HG03066 (cell line): Measurements from ENCODE around the gene FGF16.
"Not testable (repeated sequence)": the region's sequence is repeated elsewhere in the genome, so short reads cannot be mapped to it uniquely, and the experiment has no call there.

Experiments used
- ATAC-seq: cut with Tn5 transposase; IDR thresholded peaks from one replicate; pipeline ENCODE4 v1.9.1; 2021; ENCODE audit warnings: low read depth; ENCODE audit not compliant: unreplicated experiment

Gene FGF16

GRCh38 chrX:77446908-77447652, at the start of gene FGF16:
Gene FGF16, plus strand, starts transcription at chrX:77447389. Its CDS starts 286 bp downstream, at chrX:77447675.
- no peak for ATAC-seq

- no peak for ATAC-seq
These were observed 48.7 kb upstream of the FGF16 start for GRCh38 chrX:77398330-77398954.

- no peak for ATAC-seq
These were observed 42.8 kb upstream of the FGF16 start for GRCh38 chrX:77404419-77404818.

GRCh38 chrX:77407821-77408220, 39.4 kb upstream of the FGF16 start:
- ATAC-seq = not testable (repeated sequence)

GRCh38 chrX:77412631-77413030, 34.6 kb upstream of the FGF16 start:
- ATAC-seq = no peak

GRCh38 chrX:77415161-77415560, 32.0 kb upstream of the FGF16 start:
- ATAC-seq = no peak

GRCh38 chrX:77415882-77416281, 31.3 kb upstream of the FGF16 start:
- no peak for ATAC-seq

GRCh38 chrX:77422891-77423648, 24.1 kb upstream of the FGF16 start:
- no peak for ATAC-seq

GRCh38 chrX:77426811-77427210, 20.4 kb upstream of the FGF16 start:
- no peak for ATAC-seq

GRCh38 chrX:77427611-77428010, 19.6 kb upstream of the FGF16 start:
- ATAC-seq = no peak

- ATAC-seq = no peak
These were observed 18.6 kb upstream of the FGF16 start for GRCh38 chrX:77428551-77428950.

- no peak for ATAC-seq
These were observed 16.0 kb upstream of the FGF16 start for GRCh38 chrX:77431227-77431626.

- no peak for ATAC-seq
These were observed 14.2 kb upstream of the FGF16 start for GRCh38 chrX:77433001-77433400.

- no peak for ATAC-seq
These were observed 12.2 kb upstream of the FGF16 start for GRCh38 chrX:77434962-77435361.

- ATAC-seq = no peak
These were observed 10.9 kb upstream of the FGF16 start for GRCh38 chrX:77436271-77436670.

GRCh38 chrX:77436682-77437081, 10.5 kb upstream of the FGF16 start:
- ATAC-seq = no peak

GRCh38 chrX:77440330-77440729, 6.9 kb upstream of the FGF16 start:
- ATAC-seq = no peak

- ATAC-seq = no peak
These were observed 6.2 kb upstream of the FGF16 start for GRCh38 chrX:77441033-77441432.

- no peak for ATAC-seq
These were observed 5.7 kb upstream of the FGF16 start for GRCh38 chrX:77441479-77441878.

GRCh38 chrX:77442728-77443127, 4.5 kb upstream of the FGF16 start:
- ATAC-seq = no peak

- ATAC-seq = no peak
These were observed 3.1 kb upstream of the FGF16 start for GRCh38 chrX:77444075-77444474.

GRCh38 chrX:77444545-77444944, 2.6 kb upstream of the FGF16 start:
- ATAC-seq = no peak
